Measurements from ENCODE around the gene FBXO47. TPM values are rescaled to one million over a fixed set of nuclear protein-coding genes. Genes with fewer than 3 reads are reported as not detected.

The FBXO47 gene
- total and polyA plus RNA-seq, 11 donors: 0.11 TPM; not detected in 10

DNA sequence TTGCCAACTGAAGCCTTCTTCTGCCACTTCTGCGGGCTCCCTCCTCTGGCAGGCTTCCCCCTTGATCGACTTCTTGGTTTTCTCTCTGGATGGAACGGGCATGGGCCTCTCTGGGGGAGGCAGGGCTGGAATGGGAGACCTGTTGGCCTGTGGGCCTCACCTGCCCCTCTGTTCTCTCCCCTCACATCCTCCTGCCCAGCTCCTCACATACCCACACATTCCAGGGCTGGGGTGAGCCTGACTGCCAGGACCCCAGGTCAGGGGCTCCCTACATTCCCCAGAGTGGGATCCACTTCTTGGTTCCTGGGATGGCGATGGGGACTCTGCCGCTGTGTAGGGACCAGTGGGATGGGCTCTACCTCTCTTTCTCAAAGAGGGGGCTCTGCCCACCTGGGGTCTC, 48.3 kb downstream of the FBXO47 start:
- peak overlapping the region in 6 of 12 donors; percentile 5 to 42 (median 12) for H3K27ac ChIP-seq
- H3K4me3 ChIP-seq: no peak overlapping the region
- TF ChIP-seq, protein P1, sequence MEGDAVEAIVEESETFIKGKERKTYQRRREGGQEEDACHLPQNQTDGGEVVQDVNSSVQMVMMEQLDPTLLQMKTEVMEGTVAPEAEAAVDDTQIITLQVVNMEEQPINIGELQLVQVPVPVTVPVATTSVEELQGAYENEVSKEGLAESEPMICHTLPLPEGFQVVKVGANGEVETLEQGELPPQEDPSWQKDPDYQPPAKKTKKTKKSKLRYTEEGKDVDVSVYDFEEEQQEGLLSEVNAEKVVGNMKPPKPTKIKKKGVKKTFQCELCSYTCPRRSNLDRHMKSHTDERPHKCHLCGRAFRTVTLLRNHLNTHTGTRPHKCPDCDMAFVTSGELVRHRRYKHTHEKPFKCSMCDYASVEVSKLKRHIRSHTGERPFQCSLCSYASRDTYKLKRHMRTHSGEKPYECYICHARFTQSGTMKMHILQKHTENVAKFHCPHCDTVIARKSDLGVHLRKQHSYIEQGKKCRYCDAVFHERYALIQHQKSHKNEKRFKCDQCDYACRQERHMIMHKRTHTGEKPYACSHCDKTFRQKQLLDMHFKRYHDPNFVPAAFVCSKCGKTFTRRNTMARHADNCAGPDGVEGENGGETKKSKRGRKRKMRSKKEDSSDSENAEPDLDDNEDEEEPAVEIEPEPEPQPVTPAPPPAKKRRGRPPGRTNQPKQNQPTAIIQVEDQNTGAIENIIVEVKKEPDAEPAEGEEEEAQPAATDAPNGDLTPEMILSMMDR (IDR thresholded peaks at IDR 0.05): no peak
- no peak for TF ChIP-seq POLR2A (IDR thresholded peaks at IDR 0.05)
- no peaks in the 10 kb centered on the region for H3K9me3 ChIP-seq
- peaks cover 0 to 69% (median 61%) of the 10 kb centered on the region in 9 donors for H3K36me3 ChIP-seq
- ATAC-seq: no peak
- H3K27me3 ChIP-seq: no peaks in the 10 kb centered on the region
- intact Hi-C loops (cut with DNase I): loop anchor here in 1 of 10 donors (2.0 kb wide), 1 partner anchor 44 kb away; no protein-coding TSS in a partner anchor
- DNase-seq: no peak
- H3K4me1 ChIP-seq: peaks cover 3 to 69% (median 45%) of the 10 kb centered on the region in 12 donors
- WGBS, 4 donors: 91 to 98% (median 94%) methylated on average over 4 to 5 of the region's 5 CpGs

DNA sequence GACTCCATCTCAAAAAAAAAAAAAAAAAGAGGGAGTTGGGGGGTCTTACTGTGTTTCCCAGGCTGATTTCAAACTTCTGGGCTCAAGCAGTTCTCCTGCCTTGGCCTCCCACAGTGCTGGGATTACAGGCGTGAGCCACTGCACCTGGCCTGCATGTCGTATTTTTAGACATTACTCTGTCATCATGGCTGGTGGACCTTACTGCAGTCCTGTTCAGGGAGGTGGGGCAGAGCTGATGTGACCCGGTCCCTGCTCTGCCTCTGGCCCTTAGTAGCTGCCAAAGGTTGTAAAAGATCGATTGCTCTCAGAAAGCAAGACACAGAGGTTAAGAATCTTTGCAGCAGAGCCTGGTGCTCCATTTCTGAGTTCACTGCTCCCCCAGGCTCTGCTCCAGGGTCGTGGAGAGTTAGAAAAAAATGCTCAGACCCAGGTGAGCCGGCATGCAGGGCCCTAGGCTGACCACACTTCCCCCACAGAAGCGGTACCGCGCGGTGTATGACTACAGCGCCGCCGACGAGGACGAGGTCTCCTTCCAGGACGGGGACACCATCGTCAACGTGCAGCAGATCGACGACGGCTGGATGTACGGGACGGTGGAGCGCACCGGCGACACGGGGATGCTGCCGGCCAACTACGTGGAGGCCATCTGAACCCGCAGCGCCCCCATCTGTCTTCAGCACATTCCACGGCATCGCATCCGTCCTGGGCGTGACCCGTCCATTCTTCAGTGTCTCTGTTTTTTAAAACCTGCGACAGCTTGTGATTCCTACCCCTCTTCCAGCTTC, 48.9 kb downstream of the FBXO47 start:
- TF ChIP-seq, protein P1 (IDR thresholded peaks at IDR 0.05): no peak
- no peak for TF ChIP-seq POLR2A (IDR thresholded peaks at IDR 0.05)
- peaks cover 3 to 68% (median 46%) of the 10 kb centered on the region in 12 donors for H3K4me1 ChIP-seq
- H3K4me3 ChIP-seq: no peak overlapping the region
- DNase-seq: no peak
- ATAC-seq: no peak
- intact Hi-C loops (cut with DNase I): loop anchor here in 1 of 10 donors (2.0 kb wide), 1 partner anchor 44 kb away; no protein-coding TSS in a partner anchor
- whole genome bisulfite sequencing, 4 donors: 82 to 86% (median 84%) methylated on average over 33 to 37 of the region's 37 CpGs
- no peaks in the 10 kb centered on the region for H3K27me3 ChIP-seq
- peak overlapping the region in 2 of 12 donors; percentile 5 to 9 for H3K27ac ChIP-seq
- H3K36me3 ChIP-seq: peaks cover 0 to 75% (median 64%) of the 10 kb centered on the region in 9 donors
- no peaks in the 10 kb centered on the region for H3K9me3 ChIP-seq

GRCh38 chr17:38917259-38917658, 49.9 kb downstream of the FBXO47 start:
- H3K4me1 ChIP-seq: peaks cover 7 to 68% (median 46%) of the 10 kb centered on the region in 12 donors
- WGBS, 4 donors: 93 to 99% (median 96%) methylated on average over 3 of the region's 3 CpGs
- H3K4me3 ChIP-seq: no peak overlapping the region
- peaks cover 0 to 85% (median 66%) of the 10 kb centered on the region in 9 donors for H3K36me3 ChIP-seq
- no peak for TF ChIP-seq POLR2A (IDR thresholded peaks at IDR 0.05)
- TF ChIP-seq, protein P1 (IDR thresholded peaks at IDR 0.05): no peak
- H3K27ac ChIP-seq: no peak overlapping the region
- intact Hi-C loops (cut with DNase I): no loop called here
- no peaks in the 10 kb centered on the region for H3K27me3 ChIP-seq
- no peak for DNase-seq
- no peak for ATAC-seq
- no peaks in the 10 kb centered on the region for H3K9me3 ChIP-seq

- ATAC-seq (no peak), DNase-seq (no peak)
- H3K4me1 ChIP-seq: peaks cover 7 to 68% (median 46%) of the 10 kb centered on the region in 12 donors
- intact Hi-C loops (cut with DNase I): no loop called here
- WGBS, 4 donors: 69 to 81% (median 72%) methylated on average over 8 of the region's 8 CpGs
- H3K27me3 ChIP-seq: no peaks in the 10 kb centered on the region
- H3K27ac ChIP-seq: no peak overlapping the region
- no peaks in the 10 kb centered on the region for H3K9me3 ChIP-seq
- H3K36me3 ChIP-seq: peaks cover 0 to 90% (median 66%) of the 10 kb centered on the region in 9 donors
- TF ChIP-seq, protein P1 (IDR thresholded peaks at IDR 0.05): no peak
- no peak for TF ChIP-seq POLR2A (IDR thresholded peaks at IDR 0.05)
- H3K4me3 ChIP-seq: no peak overlapping the region
These were observed 50.4 kb downstream of the FBXO47 start for GRCh38 chr17:38916771-38917170.
